ENCODE results near the gene DHDDS.
"Not testable (repeated sequence)": the region's sequence is repeated elsewhere in the genome, so short reads cannot be mapped to it uniquely, and the experiment has no call there.

The DHDDS gene

GRCh38 chr1:26477446-26478152 is 45.5 kb downstream of the DHDDS start:
- no peak for FAIRE-seq

DNA sequence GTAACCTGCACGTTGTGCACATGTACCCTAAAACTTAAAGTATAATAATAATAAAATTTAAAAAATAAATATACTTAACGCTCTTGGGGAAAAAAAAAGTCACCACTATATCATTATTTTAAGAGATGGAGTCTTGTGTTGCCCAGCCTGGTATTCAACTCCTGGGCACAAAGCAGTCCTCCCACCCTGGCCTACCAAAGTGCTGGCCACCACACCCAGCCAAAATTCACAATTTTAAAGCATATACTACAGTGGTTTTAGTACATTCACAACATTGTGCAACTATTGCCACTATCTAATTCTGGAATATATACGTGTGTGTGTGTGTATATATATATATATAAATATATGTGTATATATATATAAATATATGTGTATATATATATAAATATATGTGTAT is 46.0 kb downstream of the DHDDS start:
- FAIRE-seq = no peak

DNA sequence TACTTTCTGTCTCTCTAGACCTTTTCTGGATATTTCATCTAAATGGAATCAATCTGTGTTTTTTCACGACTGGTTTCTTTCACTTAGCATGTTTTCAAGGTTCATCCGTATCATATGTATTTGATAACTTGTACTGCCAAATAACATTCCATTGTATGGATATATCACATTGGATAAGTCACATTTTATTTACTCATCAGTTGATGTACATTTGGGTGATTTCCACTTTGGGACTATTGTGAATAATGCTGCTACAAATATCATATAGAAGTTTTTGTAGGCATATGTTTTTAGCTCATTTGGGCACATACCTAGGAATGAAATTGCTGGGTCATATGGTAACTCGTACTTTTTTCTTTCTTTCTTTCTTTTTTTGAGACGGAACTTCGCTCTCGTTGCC is 46.9 kb downstream of the DHDDS start:
- no peak for FAIRE-seq

- FAIRE-seq = no peak
Measured at GRCh38 chr1:26482921-26483320, 50.8 kb downstream of the DHDDS start.

DNA sequence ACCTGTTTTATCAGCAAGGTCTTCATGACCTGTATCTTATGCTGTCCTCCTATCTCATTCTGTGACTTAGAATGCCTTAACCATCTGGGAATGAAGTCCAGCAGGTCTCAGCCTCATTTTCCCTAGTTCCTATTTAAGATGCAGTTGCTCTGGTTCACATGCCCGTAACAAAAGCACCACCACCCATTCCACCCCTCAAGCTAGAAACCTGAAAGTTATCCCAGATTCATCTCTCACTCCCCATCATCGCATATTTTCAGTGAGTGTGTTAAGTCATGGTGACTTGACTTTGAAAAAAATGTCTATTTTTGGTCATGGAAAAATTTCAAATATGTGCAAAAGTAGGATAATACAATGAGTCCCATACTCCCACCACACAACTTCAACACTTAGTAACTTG is 51.9 kb downstream of the DHDDS start:
- no peak for FAIRE-seq

GRCh38 chr1:26490155-26490554 is 58.0 kb downstream of the DHDDS start:
- no peak for FAIRE-seq

DNA sequence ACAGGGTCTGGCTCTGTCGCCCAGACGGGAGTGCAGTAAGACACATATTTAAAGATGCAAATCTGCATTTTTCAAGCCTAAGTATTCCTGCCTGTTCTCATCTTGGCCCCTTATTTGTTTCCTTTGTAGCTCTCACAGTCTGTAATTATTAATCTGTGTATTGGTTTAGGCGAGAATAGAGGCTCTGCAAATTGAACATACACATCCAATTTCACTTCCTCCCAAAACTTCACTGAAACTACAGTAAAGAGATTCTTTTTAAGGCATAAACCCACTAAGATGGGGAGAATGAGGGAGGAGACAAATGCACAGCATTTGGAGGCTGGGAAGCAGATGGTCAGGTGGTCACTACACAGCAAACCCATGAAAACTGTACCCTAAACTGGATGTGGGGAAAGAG is 61.1 kb downstream of the DHDDS start:
- FAIRE-seq = no peak

- FAIRE-seq = no peak
Measured at GRCh38 chr1:26493938-26494337, 61.8 kb downstream of the DHDDS start.

- FAIRE-seq = no peak
Measured at GRCh38 chr1:26496861-26497260, 64.7 kb downstream of the DHDDS start.

DNA sequence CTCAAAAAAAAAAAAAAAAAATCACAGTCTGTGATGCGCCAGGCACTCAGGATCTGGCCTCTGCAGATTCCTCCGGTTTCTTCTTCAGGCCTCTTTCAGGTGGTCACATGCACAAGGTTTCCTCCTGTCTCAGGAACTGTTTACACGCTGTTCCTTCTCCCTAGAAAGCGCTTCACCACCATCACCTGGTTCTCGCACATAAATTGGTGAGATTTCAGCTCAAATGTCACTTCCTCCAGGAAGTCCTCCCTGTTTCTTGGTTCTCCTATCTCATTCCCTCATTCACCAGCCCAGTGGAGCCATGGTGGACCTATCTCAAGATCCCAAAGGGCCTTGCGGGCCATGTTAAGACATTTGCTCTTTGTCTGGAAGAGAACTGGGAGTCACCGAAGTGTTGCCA is 66.8 kb downstream of the DHDDS start:
- FAIRE-seq = no peak

DNA sequence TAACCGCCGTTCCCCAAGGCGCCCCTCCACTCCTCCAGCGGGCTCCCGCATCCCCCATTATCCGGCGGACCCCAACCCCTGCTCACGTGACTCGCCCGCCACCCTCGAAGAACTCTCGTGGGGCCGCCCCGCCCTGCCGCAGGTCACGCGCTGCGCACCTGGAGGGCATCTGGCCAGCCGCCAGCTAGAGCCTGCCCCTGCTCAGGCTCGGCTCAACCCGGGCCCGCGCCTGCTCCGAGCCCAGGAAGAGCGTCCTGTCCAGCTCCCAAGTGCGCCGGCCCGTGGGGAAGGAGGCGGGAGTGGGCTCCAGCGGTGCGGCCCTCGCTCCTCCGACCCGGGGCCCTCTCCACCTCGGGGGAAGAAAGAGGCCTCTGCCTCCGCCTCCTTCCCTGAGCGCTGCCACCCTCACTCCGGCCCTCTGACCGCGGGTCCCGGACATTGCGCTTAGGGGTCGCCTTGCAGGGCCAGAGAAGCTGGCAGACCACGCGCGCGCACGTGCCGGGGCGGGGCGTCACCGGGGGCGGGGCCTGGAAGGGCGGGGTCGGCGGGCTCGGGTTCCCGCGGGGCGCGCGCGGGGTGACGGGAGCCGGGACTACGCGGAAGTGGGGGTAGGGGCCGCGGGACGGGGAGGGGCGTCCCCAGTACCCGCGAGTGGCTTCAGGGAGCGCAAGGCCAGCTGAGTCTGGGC is 68.5 kb downstream of the DHDDS start:
- FAIRE-seq = no peak

- FAIRE-seq = not testable (repeated sequence)
Measured at GRCh38 chr1:26510711-26511110, 78.6 kb downstream of the DHDDS start.

DNA sequence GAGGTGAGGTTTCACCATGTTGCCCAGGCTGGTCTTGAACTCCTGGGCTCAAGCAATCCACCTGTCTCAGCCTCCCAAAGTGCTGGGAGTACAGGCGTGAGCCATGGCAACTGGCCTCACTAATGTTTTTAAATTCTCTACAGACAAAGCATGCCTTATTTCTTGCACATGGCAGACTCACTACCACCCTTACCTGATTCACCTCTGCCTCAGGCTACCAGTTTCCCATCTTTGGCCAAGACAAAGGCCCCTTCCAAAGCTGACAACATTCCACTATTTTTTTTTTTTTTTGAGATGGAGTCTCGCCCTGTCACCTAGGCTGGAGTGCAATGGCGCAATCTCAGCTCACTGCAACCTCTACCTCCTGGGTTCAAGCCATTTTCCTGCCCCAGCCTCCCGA is 83.7 kb downstream of the DHDDS start:
- FAIRE-seq = not testable (repeated sequence)

- no peak for FAIRE-seq
Measured at GRCh38 chr1:26516987-26517765, 85.1 kb downstream of the DHDDS start.

GRCh38 chr1:26517766-26518049 is 85.6 kb downstream of the DHDDS start:
- no peak for FAIRE-seq

GRCh38 chr1:26518355-26518754 is 86.2 kb downstream of the DHDDS start:
- no peak for FAIRE-seq

DNA sequence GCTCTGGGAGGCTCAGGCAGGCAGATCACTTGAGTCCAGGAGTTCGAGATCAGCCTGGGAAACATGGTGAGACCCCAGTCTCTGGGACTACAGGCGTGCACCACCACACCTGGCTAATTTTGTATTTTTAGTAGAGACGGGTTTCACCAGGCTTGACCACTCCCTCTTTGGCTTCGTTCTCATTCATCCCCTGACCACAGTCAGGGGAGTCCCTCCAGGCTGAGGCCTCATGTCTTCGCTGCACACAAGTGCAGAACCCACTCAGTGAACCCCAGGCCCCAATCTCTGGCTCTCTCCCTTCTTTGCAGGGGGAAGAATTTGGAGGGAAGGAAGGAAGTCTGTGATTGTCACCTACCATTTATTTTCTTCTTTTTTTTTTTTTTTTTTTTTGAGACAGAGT is 88.2 kb downstream of the DHDDS start:
- FAIRE-seq = no peak

All from islet of Langerhans (tissue), 1 donor.